ENCODE results near the gene JMJD6. TPM values are rescaled to one million over a fixed set of nuclear protein-coding genes. Genes with fewer than 3 reads are reported as not detected.

JMJD6 gene
- total RNA-seq, 1 experiment from 2014 or later: 28.9 TPM

GRCh38 chr17:76709077-76709950 lies 17.1 kb downstream of the JMJD6 start:
- Histone ChIP-seq H4K5ac (ENCODE audit: insufficient read length, low read depth, low read length) (no peak overlapping the region), H2BK5ac (ENCODE audit: insufficient read length, low read length) (no peak overlapping the region), H3K14ac (ENCODE audit: insufficient read depth, low read length) (no peak overlapping the region), H3K4me1 (ENCODE audit: insufficient read depth, low read length) (peaks cover 3% of the 10 kb centered on the region; the same call in 1 of the 2 replicates), H2AFZ (ENCODE audit: low read length) (no peak overlapping the region), H2BK15ac (ENCODE audit: low read depth, low read length) (no peak overlapping the region), H4K91ac (ENCODE audit: insufficient read length, low read depth, low read length) (no peak overlapping the region), H3K23ac (ENCODE audit: insufficient read length, low read depth, low read length) (no peak overlapping the region), H2BK12ac (ENCODE audit: insufficient read length, low read depth, low read length) (no peak overlapping the region), H3K4me2 (ENCODE audit: insufficient read depth, insufficient read length, low read length) (peak overlapping the region; percentile 22), H2AK5ac (ENCODE audit: insufficient read length, low read length) (no peak overlapping the region), H2BK120ac (ENCODE audit: low read depth, low read length, poor library complexity, severe bottlenecking) (no peak overlapping the region), H4K8ac (replicated peaks; ENCODE audit: insufficient read length, low read depth, low read length) (no peak overlapping the region), H3K27ac (ENCODE audit: insufficient read length, low read depth, low read length) (no peak overlapping the region), H4K20me1 (ENCODE audit: control insufficient read depth, insufficient read depth, insufficient read length) (no peaks in the 10 kb centered on the region), H3K79me2 (ENCODE audit: insufficient read depth, low read length) (no peaks in the 10 kb centered on the region), H3K23me2 (ENCODE audit: insufficient read length, low read depth, low read length, poor library complexity, severe bottlenecking) (peaks cover 4% of the 10 kb centered on the region), H3T11ph (ENCODE audit: low read length) (no peak overlapping the region), H3K9me3 (ENCODE audit: control insufficient read depth, low read depth, low read length) (no peaks in the 10 kb centered on the region), H3K18ac (ENCODE audit: insufficient read length, low read depth, low read length) (no peak overlapping the region), H3K56ac (ENCODE audit: insufficient read length, low read depth, low read length) (no peak overlapping the region), H3K27me3 (ENCODE audit: insufficient read depth, low read length) (no peaks in the 10 kb centered on the region; the same call in 1 of the 2 replicates), H3K79me1 (ENCODE audit: insufficient read depth, low read depth, low read length, poor library complexity, severe bottlenecking) (no peaks in the 10 kb centered on the region), H3K9ac (ENCODE audit: extremely low read depth, insufficient read length, low read length) (no peak overlapping the region), H3K4ac (ENCODE audit: low read depth, low read length) (no peak overlapping the region), H2BK20ac (ENCODE audit: low read depth, low read length, poor library complexity, severe bottlenecking) (no peak overlapping the region)
- Mint-ChIP-seq H3K9me3 (no peaks in the 10 kb centered on the region), H3K4me1 (peaks cover 33 to 34% of the 10 kb centered on the region in 2 experiments), H3K36me3 (ENCODE audit: insufficient read depth in 1 of 3, low read depth in 3 of 3) (peaks cover 0 to 4% (median 0%) of the 10 kb centered on the region in 3 experiments; a peak in 1 of 7 replicates), H3K27ac (no peak overlapping the region), H3K27me3 (ENCODE audit: low read depth) (peaks cover 18% of the 10 kb centered on the region), H3K4me3 (peak overlapping the region; percentile 65 to 82)
- WGBS (ENCODE audit: extremely low coverage, insufficient read length, low lambda C conversion rate): no CpG with 5 or more reads among the region's 29 CpGs
- no peak for TF ChIP-seq CTCF (conservative IDR thresholded peaks at IDR 0.05)
- peak; percentile 65 for DNase-seq

Measured in H9 (cell line).